ENCODE measurements around the gene BIN2. TPM values are rescaled to one million over a fixed set of nuclear protein-coding genes. Genes with fewer than 3 reads are reported as not detected.
A peak's percentile ranks its signal among the peaks of the same experiment; 100 is the strongest.
"Not testable (repeated sequence)": the region's sequence is repeated elsewhere in the genome, so short reads cannot be mapped to it uniquely, and the experiment has no call there.

BIN2 gene
- total and polyA plus RNA-seq, 2 experiments from 2014 or later: not detected

DNA sequence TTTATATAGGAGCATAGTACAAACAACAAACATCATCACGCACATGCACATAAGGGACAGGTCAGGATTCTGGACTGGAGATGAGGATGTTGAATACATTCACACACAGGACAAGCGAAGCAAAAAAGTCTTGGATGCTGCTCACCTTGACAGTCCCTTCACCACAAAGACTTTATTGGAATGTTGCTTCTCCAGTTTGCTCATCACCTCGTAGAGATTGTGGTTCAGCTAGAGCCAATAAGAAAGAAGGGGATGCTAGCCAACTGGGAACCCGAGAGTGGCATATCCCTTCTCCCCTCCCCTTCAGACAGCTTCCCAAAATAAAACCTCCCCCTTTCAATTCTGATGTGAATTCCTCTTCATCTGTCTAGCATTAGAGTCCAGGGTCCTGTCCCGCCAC is 28.3 kb downstream of the BIN2 start (continued):
- TF ChIP-seq EZH2phosphoT487 (IDR thresholded peaks at IDR 0.05; ENCODE audit: unreplicated experiment) (no peak), POLR2AphosphoS5 (IDR thresholded peaks at IDR 0.05; ENCODE audit: low read depth) (no peak), NANOG (IDR thresholded peaks at IDR 0.05; ENCODE audit: borderline replicate concordance) (no peak)

GRCh38 chr12:51294097-51294496 is 29.9 kb downstream of the BIN2 start:
- H3K79me2 ChIP-seq (replicated peaks; ENCODE audit: insufficient read depth); H3K27me3 Mint-ChIP-seq (ENCODE audit: insufficient read depth, low read depth, poor library complexity); H3K36me3 Mint-ChIP-seq (ENCODE audit: low read depth); H3F3A ChIP-seq (replicated peaks; ENCODE audit: low read depth); DNase-seq (ENCODE audit: low spot score); H3K4me3 ChIP-seq; H3K4me1 Mint-ChIP-seq; H3K9me3 Mint-ChIP-seq; H3K27me3 ChIP-seq (ENCODE audit: insufficient read depth); H3K4me1 ChIP-seq (ENCODE audit: insufficient read depth); H2AFZ ChIP-seq; H4K20me1 ChIP-seq (replicated peaks; ENCODE audit: insufficient read depth); H3K36me3 ChIP-seq (ENCODE audit: insufficient read depth); H3K9me2 ChIP-seq (ENCODE audit: insufficient read depth); H3K27ac Mint-ChIP-seq; H3K4me3 Mint-ChIP-seq; H3K27ac ChIP-seq (ENCODE audit: low read depth); ATAC-seq; H3K4me2 ChIP-seq: not testable (repeated sequence)

GRCh38 chr12:51293696-51294095 is 30.3 kb downstream of the BIN2 start:
- H3F3A ChIP-seq (replicated peaks; ENCODE audit: low read depth): no peaks in the 10 kb centered on the region
- H3K27me3 Mint-ChIP-seq (ENCODE audit: insufficient read depth, low read depth, poor library complexity): peaks cover 3% of the 10 kb centered on the region
- no peak overlapping the region for H2AFZ ChIP-seq
- no peaks in the 10 kb centered on the region for H3K4me1 Mint-ChIP-seq
- H3K79me2 ChIP-seq (replicated peaks; ENCODE audit: insufficient read depth): no peaks in the 10 kb centered on the region
- ATAC-seq (no peak), DNase-seq (ENCODE audit: low spot score) (no peak)
- no peaks in the 10 kb centered on the region for H3K9me3 Mint-ChIP-seq
- H3K36me3 Mint-ChIP-seq (ENCODE audit: low read depth): no peaks in the 10 kb centered on the region
- H3K27ac Mint-ChIP-seq: no peak overlapping the region
- TF ChIP-seq EZH2phosphoT487 (IDR thresholded peaks at IDR 0.05; ENCODE audit: unreplicated experiment): no peak
- no peak for TF ChIP-seq STAT1 (IDR thresholded peaks at IDR 0.05; ENCODE audit: unreplicated experiment)
- no peaks in the 10 kb centered on the region for H3K4me1 ChIP-seq (ENCODE audit: insufficient read depth)
- no peak overlapping the region for H3K4me2 ChIP-seq
- H3K4me3 Mint-ChIP-seq: no peak overlapping the region
- no peaks in the 10 kb centered on the region for H4K20me1 ChIP-seq (replicated peaks; ENCODE audit: insufficient read depth)
- H3K9me2 ChIP-seq (ENCODE audit: insufficient read depth): no peaks in the 10 kb centered on the region
- no peak overlapping the region for H3K27ac ChIP-seq (ENCODE audit: low read depth)
- H3K4me3 ChIP-seq: no peak overlapping the region
- no peaks in the 10 kb centered on the region for H3K27me3 ChIP-seq (ENCODE audit: insufficient read depth)
- H3K36me3 ChIP-seq (ENCODE audit: insufficient read depth): no peaks in the 10 kb centered on the region

- H3K4me1 Mint-ChIP-seq; H3K4me3 ChIP-seq; DNase-seq (ENCODE audit: low spot score); H2AFZ ChIP-seq; H3K27ac ChIP-seq (ENCODE audit: low read depth); H3K79me2 ChIP-seq (replicated peaks; ENCODE audit: insufficient read depth); H3K4me2 ChIP-seq; H3K4me1 ChIP-seq (ENCODE audit: insufficient read depth); H3K9me3 Mint-ChIP-seq; H3K36me3 Mint-ChIP-seq (ENCODE audit: low read depth); H3K27me3 Mint-ChIP-seq (ENCODE audit: insufficient read depth, low read depth, poor library complexity); H4K20me1 ChIP-seq (replicated peaks; ENCODE audit: insufficient read depth); H3K36me3 ChIP-seq (ENCODE audit: insufficient read depth); ATAC-seq; H3K27ac Mint-ChIP-seq; H3K9me2 ChIP-seq (ENCODE audit: insufficient read depth); H3K27me3 ChIP-seq (ENCODE audit: insufficient read depth); H3F3A ChIP-seq (replicated peaks; ENCODE audit: low read depth); H3K4me3 Mint-ChIP-seq: not testable (repeated sequence)
- TF ChIP-seq, protein P1, sequence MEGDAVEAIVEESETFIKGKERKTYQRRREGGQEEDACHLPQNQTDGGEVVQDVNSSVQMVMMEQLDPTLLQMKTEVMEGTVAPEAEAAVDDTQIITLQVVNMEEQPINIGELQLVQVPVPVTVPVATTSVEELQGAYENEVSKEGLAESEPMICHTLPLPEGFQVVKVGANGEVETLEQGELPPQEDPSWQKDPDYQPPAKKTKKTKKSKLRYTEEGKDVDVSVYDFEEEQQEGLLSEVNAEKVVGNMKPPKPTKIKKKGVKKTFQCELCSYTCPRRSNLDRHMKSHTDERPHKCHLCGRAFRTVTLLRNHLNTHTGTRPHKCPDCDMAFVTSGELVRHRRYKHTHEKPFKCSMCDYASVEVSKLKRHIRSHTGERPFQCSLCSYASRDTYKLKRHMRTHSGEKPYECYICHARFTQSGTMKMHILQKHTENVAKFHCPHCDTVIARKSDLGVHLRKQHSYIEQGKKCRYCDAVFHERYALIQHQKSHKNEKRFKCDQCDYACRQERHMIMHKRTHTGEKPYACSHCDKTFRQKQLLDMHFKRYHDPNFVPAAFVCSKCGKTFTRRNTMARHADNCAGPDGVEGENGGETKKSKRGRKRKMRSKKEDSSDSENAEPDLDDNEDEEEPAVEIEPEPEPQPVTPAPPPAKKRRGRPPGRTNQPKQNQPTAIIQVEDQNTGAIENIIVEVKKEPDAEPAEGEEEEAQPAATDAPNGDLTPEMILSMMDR (conservative IDR thresholded peaks at IDR 0.05; ENCODE audit: low read depth in 2 of 2): peak in 1 of 2 experiments; percentile 24; a peak in 2 of 4 replicates
Measured at GRCh38 chr12:51291603-51292513, 32.1 kb downstream of the BIN2 start.

Data from GM23338 (cell line).